ENCODE results near the gene EDIL3. TPM values are rescaled to one million over a fixed set of nuclear protein-coding genes. Genes with fewer than 3 reads are reported as not detected.

EDIL3 gene
- 10 to 100 TPM in 3 of 4 donors, 1 to 10 TPM in 1; 9.6 to 16.0 (median 11.1) TPM for total RNA-seq

GRCh38 chr5:84384604-84385575 lies at the start of gene EDIL3:
EDIL3 (minus strand) TSS chr5:84384880; CDS start chr5:84384374, 506 bp downstream.
- TF ChIP-seq CTCF (IDR thresholded peaks at IDR 0.05; ENCODE audit: low read depth) = no peak

GRCh38 chr5:84433461-84433860 lies 48.8 kb upstream of the EDIL3 start:
- TF ChIP-seq CTCF (IDR thresholded peaks at IDR 0.05; ENCODE audit: low read depth) = no peak

GRCh38 chr5:84430863-84431663 lies 46.4 kb upstream of the EDIL3 start:
- no peak for TF ChIP-seq CTCF (IDR thresholded peaks at IDR 0.05; ENCODE audit: low read depth)

- TF ChIP-seq CTCF (IDR thresholded peaks at IDR 0.05; ENCODE audit: low read depth) = no peak
Measured at GRCh38 chr5:84430079-84430478, 45.4 kb upstream of the EDIL3 start.

- no peak for TF ChIP-seq CTCF (IDR thresholded peaks at IDR 0.05; ENCODE audit: low read depth)
Measured at GRCh38 chr5:84425365-84425881, 40.7 kb upstream of the EDIL3 start.

- TF ChIP-seq CTCF (IDR thresholded peaks at IDR 0.05; ENCODE audit: low read depth) = no peak
Measured at GRCh38 chr5:84419742-84420141, 35.1 kb upstream of the EDIL3 start.

Data from subcutaneous adipose tissue (tissue), 4 donors.